Keratinocyte (primary cell): Measurements from ENCODE around the gene PARD3B. TPM values are rescaled to one million over a fixed set of nuclear protein-coding genes. Genes with fewer than 3 reads are reported as not detected.

Source experiments
- DNase-seq: peaks from one replicate; pipeline ENCODE4 v3.0.0-alpha.2; 2011; ENCODE audit warnings: low read depth, missing footprints, low spot score
- FAIRE-seq: peaks from 2 replicates; lab custom pipeline; 2011; peaks lifted over from hg19 to GRCh38; lab: Jason Lieb, UNC
- H2AFZ ChIP-seq: 2 replicates; pipeline ENCODE4 v1.6.0; 2012; ENCODE audit warnings: low read length, control low read depth, inconsistent platforms; ENCODE audit not compliant: control insufficient read depth
- H3K27ac ChIP-seq: 2 replicates; pipeline ENCODE4 v1.5.1; 2011; ENCODE audit warnings: low read length; ENCODE audit not compliant: control insufficient read depth, insufficient read depth
- H3K27me3 ChIP-seq: 3 replicates; pipeline ENCODE4 v1.6.0; 2011; ENCODE audit warnings: low read length; ENCODE audit not compliant: control insufficient read depth, insufficient read depth; ENCODE audit errors: extremely low read depth
- H3K36me3 ChIP-seq, 2 experiments: 2 replicates in 1 of 2; 3 replicates in 1 of 2; pipeline ENCODE4 v1.5.1; 2011; ENCODE audit warnings: low read length in 2 of 2, mild to moderate bottlenecking in 1 of 2; ENCODE audit not compliant: control insufficient read depth in 2 of 2, insufficient read depth in 2 of 2; ENCODE audit errors: extremely low read depth in 1 of 2
- H3K4me1 ChIP-seq: 3 replicates; pipeline ENCODE4 v1.5.1; 2011; ENCODE audit warnings: low read length; ENCODE audit not compliant: control insufficient read depth, insufficient read depth; ENCODE audit errors: extremely low read depth
- H3K4me2 ChIP-seq: 3 replicates; pipeline ENCODE4 v1.6.0; 2011; ENCODE audit warnings: low read depth, low read length; ENCODE audit not compliant: control insufficient read depth, insufficient read depth; ENCODE audit errors: extremely low read depth
- H3K4me3 ChIP-seq, 3 experiments: fragments of 200-600 bp in 1 of 3; sonication (generic) in 1 of 3; 2 replicates in 2 of 3; 3 replicates in 1 of 3; pipeline ENCODE4 v1.5.1; 2011 to 2016; ENCODE audit warnings: low read length in 3 of 3, mild to moderate bottlenecking in 3 of 3, control low read depth in 2 of 3, inconsistent platforms in 1 of 3, low read depth in 1 of 3, mixed read lengths in 1 of 3, mixed run types in 1 of 3, moderate library complexity in 1 of 3; ENCODE audit not compliant: control insufficient read depth in 2 of 3, insufficient read depth in 2 of 3; ENCODE audit errors: extremely low read depth in 1 of 3
- H3K79me2 ChIP-seq: 2 replicates; pipeline ENCODE4 v1.6.0; 2012; ENCODE audit warnings: low read length; ENCODE audit not compliant: control insufficient read depth, insufficient read depth
- H3K9ac ChIP-seq: 3 replicates; pipeline ENCODE4 v1.6.0; 2011; ENCODE audit warnings: low read length; ENCODE audit not compliant: control insufficient read depth, insufficient read depth; ENCODE audit errors: extremely low read depth
- H3K9me1 ChIP-seq: 3 replicates; pipeline ENCODE4 v1.6.0; 2011; ENCODE audit warnings: low read length; ENCODE audit not compliant: control insufficient read depth, insufficient read depth; ENCODE audit errors: extremely low read depth
- H3K9me3 ChIP-seq: 2 replicates; pipeline ENCODE4 v1.5.1; 2012; ENCODE audit warnings: low read depth, low read length; ENCODE audit not compliant: control insufficient read depth
- H4K20me1 ChIP-seq: 3 replicates; pipeline ENCODE4 v1.6.0; 2011; ENCODE audit warnings: low read length; ENCODE audit not compliant: control insufficient read depth, insufficient read depth; ENCODE audit errors: extremely low read depth
- EZH2 ChIP-seq: IDR thresholded peaks from one replicate; pipeline ENCODE4 v1.6.1; 2012; ENCODE audit warnings: inconsistent platforms, mild to moderate bottlenecking, low read length, moderate library complexity
- dilution Hi-C: fragments of 300-500 bp; cut with MboI; formaldehyde crosslinking; loops from one replicate; pipeline ENCODE4 v1.7.0; 2020; ENCODE audit warnings: low sequenced_read_pairs; ENCODE audit not compliant: extremely low pct_ligation_motif_present
- polyA plus RNA-seq, 5 experiments: library from polyadenylated mRNA; depleted of rRNA in 3 of 5; stranded (reverse) in 3 of 5; stranded (forward) in 1 of 5; unstranded in 1 of 5; fragments of >200 nt; gene quantifications; 1 replicate in 1 of 5; 2 replicates in 3 of 5; 3 replicates in 1 of 5; pipeline versions ENCODE4 v1.2.1 to v1.2.3, GENCODE V29; 2011 to 2012; ENCODE audit warnings: missing spikeins in 2 of 5, low read depth in 1 of 5, low replicate concordance in 1 of 5
- small RNA-seq, 3 experiments: library from RNA; depleted of rRNA; stranded (forward); fragments of <200 nt; gene quantifications; one replicate each; pipeline ENCODE3, GENCODE V24; 2012; ENCODE audit warnings: low read depth in 3 of 3, low replicate concordance in 1 of 3; ENCODE audit not compliant: insufficient read length in 3 of 3
- TF ChIP-seq, protein P1 (sequence below), 3 experiments: IDR thresholded peaks in 1 of 3; conservative IDR thresholded peaks in 1 of 3; optimal IDR thresholded peaks in 1 of 3; 2 replicates in 2 of 3; 3 replicates in 1 of 3; pipeline versions ENCODE3 to v1.5.1; 2011; ENCODE audit warnings: low read length in 3 of 3, mild to moderate bottlenecking in 3 of 3, moderate library complexity in 2 of 3, control low read depth in 1 of 3, inconsistent platforms in 1 of 3; ENCODE audit not compliant: insufficient read depth in 2 of 3; ENCODE audit errors: extremely low read depth in 1 of 3

PARD3B gene
- polyA plus RNA-seq, 1 donor (not counting 4 experiments of a cell fraction or from before 2014, with no cell fraction given): 1.2 TPM

DNA sequence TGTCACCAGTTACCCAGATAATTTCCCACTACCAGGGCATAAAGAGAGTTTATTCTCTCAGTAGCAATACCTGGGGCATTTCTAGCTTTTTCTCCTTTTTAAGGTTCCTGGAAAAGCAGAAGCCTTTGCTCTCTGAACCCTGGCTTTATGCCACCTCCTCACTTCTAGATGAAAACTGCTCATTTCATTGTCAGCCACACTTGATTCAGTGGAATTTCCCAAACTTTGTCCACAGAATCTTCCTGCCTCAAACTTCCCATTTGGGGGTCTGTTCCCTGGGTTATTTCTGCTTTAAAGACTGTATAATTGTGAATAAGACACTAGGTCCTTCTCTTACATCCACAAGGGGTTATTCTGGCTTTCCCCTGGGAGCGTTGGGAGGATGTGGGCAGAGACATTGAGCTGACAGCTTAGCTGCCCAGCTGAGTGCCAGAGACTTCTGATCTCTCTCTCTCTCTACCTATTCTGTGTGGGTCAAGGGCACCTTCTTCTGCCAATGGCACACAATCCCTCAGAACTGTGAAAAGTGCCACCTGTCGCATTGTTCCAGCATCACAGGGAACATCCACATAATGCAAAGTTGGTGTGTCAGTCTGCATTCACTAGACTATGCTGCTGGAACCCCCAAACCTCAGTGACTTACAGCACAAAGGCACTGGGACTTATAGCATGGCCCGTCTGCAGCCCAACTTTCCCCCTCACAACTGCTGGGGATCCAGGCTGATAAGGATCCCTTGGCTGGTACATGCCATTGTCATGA is 1117.1 kb downstream of the PARD3B start:
- DNase-seq (no peak), FAIRE-seq (no peak)
- H3K4me2 ChIP-seq: no peak overlapping the region
- peaks cover 29% of the 10 kb centered on the region for H3K4me1 ChIP-seq
- no peak overlapping the region for H3K4me3 ChIP-seq
- H3K36me3 ChIP-seq: no peaks in the 10 kb centered on the region
- no peaks in the 10 kb centered on the region for H3K9me3 ChIP-seq
- dilution Hi-C loops: no loop called here
- no peak for TF ChIP-seq EZH2
- TF ChIP-seq, protein P1, sequence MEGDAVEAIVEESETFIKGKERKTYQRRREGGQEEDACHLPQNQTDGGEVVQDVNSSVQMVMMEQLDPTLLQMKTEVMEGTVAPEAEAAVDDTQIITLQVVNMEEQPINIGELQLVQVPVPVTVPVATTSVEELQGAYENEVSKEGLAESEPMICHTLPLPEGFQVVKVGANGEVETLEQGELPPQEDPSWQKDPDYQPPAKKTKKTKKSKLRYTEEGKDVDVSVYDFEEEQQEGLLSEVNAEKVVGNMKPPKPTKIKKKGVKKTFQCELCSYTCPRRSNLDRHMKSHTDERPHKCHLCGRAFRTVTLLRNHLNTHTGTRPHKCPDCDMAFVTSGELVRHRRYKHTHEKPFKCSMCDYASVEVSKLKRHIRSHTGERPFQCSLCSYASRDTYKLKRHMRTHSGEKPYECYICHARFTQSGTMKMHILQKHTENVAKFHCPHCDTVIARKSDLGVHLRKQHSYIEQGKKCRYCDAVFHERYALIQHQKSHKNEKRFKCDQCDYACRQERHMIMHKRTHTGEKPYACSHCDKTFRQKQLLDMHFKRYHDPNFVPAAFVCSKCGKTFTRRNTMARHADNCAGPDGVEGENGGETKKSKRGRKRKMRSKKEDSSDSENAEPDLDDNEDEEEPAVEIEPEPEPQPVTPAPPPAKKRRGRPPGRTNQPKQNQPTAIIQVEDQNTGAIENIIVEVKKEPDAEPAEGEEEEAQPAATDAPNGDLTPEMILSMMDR (optimal IDR thresholded peaks at IDR 0.05 in 1 of 3, IDR thresholded peaks at IDR 0.05 in 1 of 3, conservative IDR thresholded peaks at IDR 0.05 in 1 of 3; ENCODE audit: extremely low read depth in 1 of 3, insufficient read depth in 2 of 3, low read length in 3 of 3): no peak
- H3K9me1 ChIP-seq: no peaks in the 10 kb centered on the region
- no peaks in the 10 kb centered on the region for H3K27me3 ChIP-seq
- H2AFZ ChIP-seq: no peak overlapping the region
- no peak overlapping the region for H3K9ac ChIP-seq
- no peaks in the 10 kb centered on the region for H3K79me2 ChIP-seq
- no peaks in the 10 kb centered on the region for H4K20me1 ChIP-seq
- H3K27ac ChIP-seq: no peak overlapping the region

- Histone ChIP-seq H3K27me3 (no peaks in the 10 kb centered on the region), H3K9me1 (no peaks in the 10 kb centered on the region), H3K9ac (no peak overlapping the region), H3K9me3 (no peaks in the 10 kb centered on the region), H3K4me2 (no peak overlapping the region), H3K27ac (no peak overlapping the region), H3K4me1 (peaks cover 20% of the 10 kb centered on the region), H2AFZ (no peak overlapping the region), H3K79me2 (no peaks in the 10 kb centered on the region), H4K20me1 (no peaks in the 10 kb centered on the region), H3K36me3 (no peaks in the 10 kb centered on the region), H3K4me3 (no peak overlapping the region)
- FAIRE-seq (no peak), DNase-seq (no peak)
- no peak for TF ChIP-seq EZH2
- dilution Hi-C loops: no loop called here
Measured at GRCh38 chr2:205665791-205666190, 1120.5 kb downstream of the PARD3B start.

Small RNA genes lying within 50 kb of the gene (small RNA-seq; reads per million reads assigned to genes)
- 0 reads per million in 3 experiments for gene AC008171.1
